HUES64 (cell line): ENCODE results near the gene PGRMC2.
"Not testable (repeated sequence)": the region's sequence is repeated elsewhere in the genome, so short reads cannot be mapped to it uniquely, and the experiment has no call there.

Experiments used
- H3K27ac ChIP-seq: 2 replicates; pipeline ENCODE4 v1.7.0; 2013; ENCODE audit warnings: low read depth, low read length, inconsistent platforms
- H3K27me3 ChIP-seq: 2 replicates; pipeline ENCODE4 v1.6.1; 2013; ENCODE audit warnings: mild to moderate bottlenecking, low read length; ENCODE audit not compliant: insufficient read depth
- H3K36me3 ChIP-seq: 2 replicates; pipeline ENCODE4 v1.6.1; 2013; ENCODE audit warnings: mild to moderate bottlenecking, low read length; ENCODE audit not compliant: insufficient read depth
- H3K4me1 ChIP-seq: 2 replicates; pipeline ENCODE4 v1.6.1; 2013; ENCODE audit warnings: mild to moderate bottlenecking, low read length, moderate library complexity; ENCODE audit not compliant: insufficient read depth
- H3K4me3 ChIP-seq: 2 replicates; pipeline ENCODE4 v1.5.1; 2013; ENCODE audit warnings: mild to moderate bottlenecking, low read length, moderate library complexity
- H3K9ac ChIP-seq: 2 replicates; pipeline ENCODE4 v1.6.1; 2013; ENCODE audit warnings: mild to moderate bottlenecking, low read depth, low read length
- H3K9me3 ChIP-seq: 2 replicates; pipeline ENCODE4 v1.6.1; 2013; ENCODE audit warnings: low read depth, low read length; ENCODE audit not compliant: insufficient read depth
- WGBS: fragments of 150-250, 120-280 bp; methylation state at CpG from one replicate; pipeline ENCODE4 v1.1.7; 2013; ENCODE audit warnings: missing lambda C conversion rate; 5-methylcytosine and 5-hydroxymethylcytosine counted together

PGRMC2 gene

DNA sequence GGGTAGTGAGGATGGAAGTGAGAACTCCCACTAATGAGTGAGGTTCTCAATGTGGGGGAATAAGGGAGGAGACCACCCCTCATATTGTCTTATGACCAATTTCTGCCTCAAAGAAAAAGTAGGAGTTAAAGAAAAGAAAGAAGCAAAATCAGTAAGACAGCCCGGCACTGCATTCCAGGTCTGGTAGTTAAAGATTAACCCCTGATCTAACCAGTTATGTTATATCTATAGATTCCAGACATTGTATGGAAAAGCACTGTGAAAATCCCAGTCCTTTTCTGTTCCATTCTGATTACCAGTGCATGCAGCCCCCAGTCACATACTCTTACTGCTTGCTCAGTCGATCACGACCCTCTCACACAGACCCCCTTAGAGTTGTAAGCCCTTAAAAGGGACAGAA is 20.4 kb downstream of the PGRMC2 start:
- H3K36me3 ChIP-seq, result peaks cover 29% of the 10 kb centered on the region
- not testable (repeated sequence) for H3K27me3 ChIP-seq, H3K4me3 ChIP-seq, H3K27ac ChIP-seq, H3K9ac ChIP-seq, H3K4me1 ChIP-seq
- 91% methylated on average over 3 of the region's 3 CpGs for WGBS
- H3K9me3 ChIP-seq, result peaks cover 27% of the 10 kb centered on the region

DNA sequence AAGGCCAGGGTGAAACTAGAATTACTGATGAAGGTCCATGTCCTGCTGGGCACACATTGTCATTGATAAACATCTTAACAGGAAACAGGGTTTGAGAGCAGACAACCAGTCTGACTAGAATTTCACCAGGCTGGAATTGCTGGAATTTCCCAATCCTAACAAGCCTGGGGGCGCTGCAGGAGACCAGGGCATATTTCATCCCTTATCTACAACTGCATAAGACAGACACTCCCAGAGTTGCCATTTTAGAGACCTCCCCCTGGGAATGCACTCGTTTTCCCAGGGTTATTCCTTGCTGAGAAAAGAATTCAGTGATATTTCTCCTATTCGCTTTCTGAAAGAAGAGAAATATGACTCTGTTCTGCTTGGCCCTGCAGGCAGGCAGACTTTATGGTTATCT is 22.1 kb downstream of the PGRMC2 start:
- H3K27me3 ChIP-seq, H3K4me1 ChIP-seq, H3K4me3 ChIP-seq, H3K9ac ChIP-seq, H3K27ac ChIP-seq: not testable (repeated sequence)
- H3K9me3 ChIP-seq, result peaks cover 27% of the 10 kb centered on the region
- 72% methylated on average over 3 of the region's 3 CpGs for WGBS
- H3K36me3 ChIP-seq, result peaks cover 12% of the 10 kb centered on the region

GRCh38 chr4:128259889-128260288 is 27.7 kb downstream of the PGRMC2 start:
- H3K27ac ChIP-seq, H3K9ac ChIP-seq, H3K4me1 ChIP-seq, H3K27me3 ChIP-seq, H3K4me3 ChIP-seq, H3K36me3 ChIP-seq: not testable (repeated sequence)
- peaks cover 14% of the 10 kb centered on the region for H3K9me3 ChIP-seq
- WGBS, result 82% methylated on average over 5 of the region's 5 CpGs

DNA sequence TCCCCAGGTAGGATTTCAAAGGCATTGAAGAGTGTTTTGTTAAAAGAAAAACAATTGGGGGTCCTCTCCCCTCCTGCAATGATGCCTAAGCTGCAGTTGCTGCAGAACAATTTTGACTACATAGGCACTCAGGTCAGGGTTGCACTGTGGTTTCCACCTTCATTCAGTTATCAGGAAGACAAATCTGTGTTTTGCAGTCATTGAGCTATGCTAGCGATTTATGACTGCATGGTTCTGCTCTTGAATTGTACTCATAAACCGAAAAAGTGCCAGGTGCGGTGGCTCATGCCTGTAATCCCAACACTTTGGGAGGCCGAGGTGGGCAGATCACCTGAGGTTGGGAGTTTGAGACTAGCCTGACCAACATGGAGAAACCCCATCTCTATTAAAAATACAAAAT is 29.4 kb downstream of the PGRMC2 start:
- H3K27ac ChIP-seq, H3K27me3 ChIP-seq, H3K4me3 ChIP-seq, H3K9ac ChIP-seq, H3K4me1 ChIP-seq, H3K9me3 ChIP-seq, H3K36me3 ChIP-seq: not testable (repeated sequence)
- WGBS, result 88% methylated on average over 4 of the region's 4 CpGs

GRCh38 chr4:128256539-128256938 is 31.1 kb downstream of the PGRMC2 start:
- Histone ChIP-seq H3K4me3 (no peak overlapping the region), H3K36me3 (no peaks in the 10 kb centered on the region), H3K27me3 (no peaks in the 10 kb centered on the region), H3K9ac (no peak overlapping the region), H3K27ac (no peak overlapping the region), H3K9me3 (peaks cover 4% of the 10 kb centered on the region), H3K4me1 (0 out of 2 replicates have a peak, but pooled peaks cover 3% of the 10 kb centered on the region)
- 80% methylated on average over 1 of the region's 1 CpG for WGBS

- Histone ChIP-seq H3K36me3 (no peaks in the 10 kb centered on the region), H3K9me3 (peaks cover 10% of the 10 kb centered on the region), H3K4me3 (no peak overlapping the region), H3K27me3 (no peaks in the 10 kb centered on the region), H3K4me1 (0 out of 2 replicates have a peak, but pooled peaks cover 3% of the 10 kb centered on the region), H3K27ac (no peak overlapping the region), H3K9ac (no peak overlapping the region)
- 88% methylated on average over 3 of the region's 3 CpGs for WGBS
Measured at GRCh38 chr4:128255906-128256305, 31.7 kb downstream of the PGRMC2 start.

DNA sequence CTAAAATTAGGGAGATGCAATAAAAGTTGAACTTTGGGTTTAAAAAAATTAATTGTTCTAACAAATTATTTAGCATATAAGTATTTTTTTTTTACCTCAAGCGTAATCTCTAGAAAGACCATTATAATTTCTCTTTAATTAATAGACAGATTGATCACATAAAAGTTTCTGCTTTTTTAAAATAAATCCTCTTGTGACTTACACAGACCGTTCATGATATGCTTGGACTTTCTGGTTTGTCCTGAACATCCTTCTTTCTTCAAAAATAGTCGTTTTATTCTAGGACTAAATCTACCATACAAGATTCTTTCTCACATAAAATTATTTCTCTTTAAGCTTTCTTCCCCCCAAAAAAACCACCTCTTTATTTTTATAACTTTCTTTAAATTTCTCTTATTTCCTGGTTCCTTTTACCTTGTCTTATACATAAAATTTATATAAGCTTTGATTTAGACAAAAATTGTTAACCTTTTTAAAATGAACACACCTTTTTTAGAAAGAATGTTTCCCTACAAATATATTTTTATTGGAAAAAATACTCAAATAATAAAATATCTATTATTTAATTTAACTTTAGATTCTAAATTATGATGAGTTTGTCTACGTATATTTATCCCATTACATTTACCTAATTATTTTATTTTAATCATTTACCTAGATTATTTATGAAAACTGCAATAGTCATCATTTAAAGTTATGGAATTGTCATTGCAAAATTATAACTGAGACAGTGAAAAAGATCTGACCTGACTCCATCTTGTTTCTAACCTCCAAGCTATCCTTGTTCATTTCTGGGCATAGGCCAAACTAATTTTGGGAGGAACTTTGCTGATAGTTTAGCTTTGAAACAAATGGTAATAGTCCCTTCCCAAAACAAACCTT is 37.6 kb downstream of the PGRMC2 start:
- H3K9ac ChIP-seq, result no peak overlapping the region
- H3K9me3 ChIP-seq, result peaks cover 60% of the 10 kb centered on the region
- H3K4me3 ChIP-seq, result no peak overlapping the region
- whole genome bisulfite sequencing, result 54% methylated on average over 2 of the region's 4 CpGs
- no peaks in the 10 kb centered on the region; the same call in 1 of the 2 replicates for H3K36me3 ChIP-seq
- no peaks in the 10 kb centered on the region for H3K4me1 ChIP-seq
- no peaks in the 10 kb centered on the region for H3K27me3 ChIP-seq
- no peak overlapping the region for H3K27ac ChIP-seq

DNA sequence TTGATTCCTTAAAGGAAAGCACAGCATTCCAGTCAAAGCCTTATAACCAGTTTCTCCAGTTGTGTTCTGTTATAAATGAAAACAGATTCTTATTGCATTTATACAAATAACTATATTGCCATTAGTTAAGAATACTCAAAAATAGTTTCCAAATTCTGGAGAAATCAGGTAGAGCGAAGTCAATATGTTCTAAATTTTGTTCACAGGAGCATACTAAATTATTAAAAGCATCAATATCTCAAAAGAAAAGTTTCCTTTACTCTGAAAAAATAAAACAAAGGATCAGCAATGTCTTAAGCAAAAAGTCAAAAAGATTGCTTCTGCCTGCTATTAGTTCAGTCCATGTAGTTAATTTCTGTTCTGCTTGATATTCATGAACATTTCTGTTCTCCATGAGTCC is 39.7 kb downstream of the PGRMC2 start:
- no peak overlapping the region for H3K4me3 ChIP-seq
- H3K4me1 ChIP-seq, result no peaks in the 10 kb centered on the region
- H3K9me3 ChIP-seq, result peaks cover 64% of the 10 kb centered on the region
- WGBS, result 83% methylated on average over 1 of the region's 1 CpG
- no peaks in the 10 kb centered on the region; the same call in 1 of the 2 replicates for H3K36me3 ChIP-seq
- H3K27ac ChIP-seq, result no peak overlapping the region
- H3K27me3 ChIP-seq, result no peaks in the 10 kb centered on the region
- no peak overlapping the region for H3K9ac ChIP-seq

GRCh38 chr4:128245391-128245790 is 42.2 kb downstream of the PGRMC2 start:
- H3K4me3 ChIP-seq, H3K27me3 ChIP-seq, H3K9ac ChIP-seq, H3K4me1 ChIP-seq, H3K27ac ChIP-seq, H3K36me3 ChIP-seq: not testable (repeated sequence)
- 97% methylated on average over 5 of the region's 5 CpGs for WGBS
- H3K9me3 ChIP-seq, result peaks cover 48% of the 10 kb centered on the region

- Histone ChIP-seq H3K4me1 (no peaks in the 10 kb centered on the region), H3K27ac (no peak overlapping the region), H3K36me3 (no peaks in the 10 kb centered on the region; the same call in 1 of the 2 replicates), H3K27me3 (no peaks in the 10 kb centered on the region), H3K4me3 (no peak overlapping the region), H3K9ac (no peak overlapping the region), H3K9me3 (peaks cover 38% of the 10 kb centered on the region)
- 84% methylated on average over 2 of the region's 2 CpGs for WGBS
Measured at GRCh38 chr4:128244379-128244778, 43.2 kb downstream of the PGRMC2 start.

- H3K36me3 ChIP-seq, result no peaks in the 10 kb centered on the region
- H3K4me1 ChIP-seq, result no peaks in the 10 kb centered on the region
- H3K27ac ChIP-seq, result no peak overlapping the region
- WGBS, result 95% methylated on average over 4 of the region's 4 CpGs
- H3K9ac ChIP-seq, result no peak overlapping the region
- no peak overlapping the region for H3K4me3 ChIP-seq
- no peaks in the 10 kb centered on the region for H3K27me3 ChIP-seq
- H3K9me3 ChIP-seq, result peaks cover 21% of the 10 kb centered on the region
Measured at GRCh38 chr4:128242601-128243000, 45.0 kb downstream of the PGRMC2 start.
